Measurements from ENCODE around the gene RBMS1. TPM values are rescaled to one million over a fixed set of nuclear protein-coding genes. Genes with fewer than 3 reads are reported as not detected.
"Not testable (repeated sequence)": the region's sequence is repeated elsewhere in the genome, so short reads cannot be mapped to it uniquely, and the experiment has no call there.

RBMS1 gene
- total RNA-seq, 1 donor from 2014 or later, result 93.3 TPM

DNA sequence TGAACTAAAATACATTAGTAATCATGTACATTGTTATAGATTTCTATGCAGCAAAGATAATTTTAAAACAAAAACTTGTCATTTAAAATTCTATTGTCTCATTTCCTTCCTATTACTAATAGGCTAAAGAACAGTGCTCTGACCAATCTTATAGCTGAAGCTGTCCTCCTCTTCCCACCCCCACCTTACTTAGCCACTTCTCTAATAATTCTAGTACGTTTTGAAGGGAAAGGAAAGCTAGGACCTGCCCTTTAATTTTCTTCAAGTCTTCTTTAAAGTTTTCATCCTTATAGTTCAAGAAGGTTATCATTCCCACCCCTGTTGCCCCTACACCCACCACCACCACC lies 121.6 kb downstream of the RBMS1 start:
- TF ChIP-seq POLR2A (IDR thresholded peaks at IDR 0.05) (no peak), POLR2AphosphoS5 (IDR thresholded peaks at IDR 0.05; ENCODE audit: insufficient read depth in 1 of 2, low read depth in 1 of 2) (no peak)
- TF ChIP-seq, protein P1, sequence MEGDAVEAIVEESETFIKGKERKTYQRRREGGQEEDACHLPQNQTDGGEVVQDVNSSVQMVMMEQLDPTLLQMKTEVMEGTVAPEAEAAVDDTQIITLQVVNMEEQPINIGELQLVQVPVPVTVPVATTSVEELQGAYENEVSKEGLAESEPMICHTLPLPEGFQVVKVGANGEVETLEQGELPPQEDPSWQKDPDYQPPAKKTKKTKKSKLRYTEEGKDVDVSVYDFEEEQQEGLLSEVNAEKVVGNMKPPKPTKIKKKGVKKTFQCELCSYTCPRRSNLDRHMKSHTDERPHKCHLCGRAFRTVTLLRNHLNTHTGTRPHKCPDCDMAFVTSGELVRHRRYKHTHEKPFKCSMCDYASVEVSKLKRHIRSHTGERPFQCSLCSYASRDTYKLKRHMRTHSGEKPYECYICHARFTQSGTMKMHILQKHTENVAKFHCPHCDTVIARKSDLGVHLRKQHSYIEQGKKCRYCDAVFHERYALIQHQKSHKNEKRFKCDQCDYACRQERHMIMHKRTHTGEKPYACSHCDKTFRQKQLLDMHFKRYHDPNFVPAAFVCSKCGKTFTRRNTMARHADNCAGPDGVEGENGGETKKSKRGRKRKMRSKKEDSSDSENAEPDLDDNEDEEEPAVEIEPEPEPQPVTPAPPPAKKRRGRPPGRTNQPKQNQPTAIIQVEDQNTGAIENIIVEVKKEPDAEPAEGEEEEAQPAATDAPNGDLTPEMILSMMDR (IDR thresholded peaks at IDR 0.05), result no peak
- H3K9me3 ChIP-seq, result no peaks in the 10 kb centered on the region
- no peak for DNase-seq (ENCODE audit: extremely low spot score in 2 of 2)
- H3K4me1 ChIP-seq, result peaks cover 100% of the 10 kb centered on the region
- intact Hi-C loops (cut with DNase I), result no loop called here
- H3K36me3 ChIP-seq, result no peaks in the 10 kb centered on the region
- H3K4me3 ChIP-seq, result no peak overlapping the region
- no peaks in the 10 kb centered on the region for H3K27me3 ChIP-seq
- no peak overlapping the region for H3K27ac ChIP-seq

DNA sequence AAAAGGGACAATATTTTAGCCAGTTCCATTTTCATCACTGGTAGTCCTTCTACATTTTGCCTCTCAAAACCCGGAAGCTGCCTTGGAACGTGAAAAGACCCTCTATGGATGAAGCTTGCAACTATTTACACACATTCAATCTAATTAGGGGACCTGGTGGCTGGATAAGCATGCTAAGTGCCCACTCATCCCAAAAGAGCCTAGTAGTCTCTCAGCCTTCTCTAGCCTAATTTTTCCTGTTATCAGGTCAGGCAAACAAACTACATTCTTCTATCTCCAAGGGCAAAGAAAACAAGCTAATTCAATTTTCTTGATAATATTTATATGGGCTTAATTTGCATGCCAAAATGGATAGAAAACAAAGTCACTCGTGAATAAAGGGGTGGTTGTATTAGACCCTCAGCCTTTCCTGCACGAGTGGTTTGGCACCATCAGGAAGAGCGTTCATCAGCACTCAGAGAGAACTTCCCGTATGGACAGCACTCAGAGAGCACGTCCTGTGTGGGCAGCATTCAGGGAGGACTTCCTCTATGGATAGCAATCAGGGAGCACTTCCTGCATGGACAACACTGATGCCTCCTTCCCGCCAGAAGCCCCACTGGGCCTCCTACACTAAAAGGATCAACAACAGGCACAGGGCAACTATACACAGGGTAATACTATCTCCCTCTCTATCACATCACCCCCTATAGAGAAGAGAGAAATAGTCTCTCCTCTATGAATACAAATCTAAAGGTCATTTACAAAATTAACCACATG lies 122.2 kb downstream of the RBMS1 start:
- Histone ChIP-seq H3K27ac (no peak overlapping the region), H3K4me3 (no peak overlapping the region), H3K27me3 (no peaks in the 10 kb centered on the region), H3K9me3 (no peaks in the 10 kb centered on the region), H3K4me1 (peaks cover 100% of the 10 kb centered on the region), H3K36me3 (peaks cover 0 to 5% of the 10 kb centered on the region in 2 donors)
- TF ChIP-seq POLR2AphosphoS5 (IDR thresholded peaks at IDR 0.05; ENCODE audit: insufficient read depth in 1 of 2, low read depth in 1 of 2) (no peak), POLR2A (IDR thresholded peaks at IDR 0.05) (no peak)
- TF ChIP-seq, protein P1 (IDR thresholded peaks at IDR 0.05), result no peak
- intact Hi-C loops (cut with DNase I), result no loop called here
- no peak for DNase-seq (ENCODE audit: extremely low spot score in 2 of 2)

DNA sequence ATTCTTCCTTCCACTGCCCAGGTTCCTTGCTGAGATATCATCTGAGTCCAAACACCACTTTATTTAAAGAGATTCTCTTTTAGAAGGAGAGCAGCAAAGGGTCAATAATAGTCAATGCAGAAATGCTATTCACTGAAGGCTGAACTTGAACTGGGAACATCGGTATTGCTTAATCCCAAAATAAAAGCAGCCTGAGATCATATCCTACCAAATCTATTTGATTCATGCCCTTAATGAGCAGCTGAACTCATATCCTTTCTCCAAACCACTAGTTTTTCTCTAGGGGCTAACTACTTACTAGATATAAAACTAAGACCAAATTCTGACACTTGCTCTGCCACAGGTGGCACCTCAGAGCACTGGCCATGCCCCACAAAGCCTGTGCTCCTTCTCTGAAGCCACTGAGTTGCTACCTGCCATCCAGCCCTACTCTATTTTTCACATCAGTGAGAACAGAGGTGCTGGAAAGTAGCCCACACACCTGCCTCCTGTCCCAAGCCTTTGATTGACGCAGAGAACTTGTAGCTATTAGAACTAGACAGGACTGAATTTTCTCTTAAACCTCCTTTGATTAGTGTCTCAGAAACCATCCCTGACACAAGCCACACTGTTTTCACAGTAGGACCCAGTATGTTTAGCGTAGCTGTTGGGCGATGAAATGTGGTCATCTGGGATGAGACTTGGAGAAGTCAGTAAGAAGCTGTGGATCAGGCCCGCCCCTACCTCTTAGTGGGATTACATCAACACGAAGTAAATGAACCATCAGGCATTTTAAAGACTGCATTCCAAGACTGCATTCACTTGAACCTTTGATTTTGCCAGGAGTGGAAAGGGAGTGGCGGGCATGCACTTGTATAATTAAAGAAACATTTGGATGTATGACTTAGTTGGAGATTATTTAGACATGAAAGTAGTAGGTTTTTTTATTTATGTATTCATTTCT lies 124.3 kb downstream of the RBMS1 start:
- peaks cover 100% of the 10 kb centered on the region for H3K4me1 ChIP-seq
- no peak overlapping the region for H3K27ac ChIP-seq
- DNase-seq (ENCODE audit: extremely low spot score in 2 of 2), result no peak
- no peak overlapping the region for H3K4me3 ChIP-seq
- H3K9me3 ChIP-seq, result no peaks in the 10 kb centered on the region
- H3K36me3 ChIP-seq, result peaks cover 0 to 8% of the 10 kb centered on the region in 2 donors
- intact Hi-C loops (cut with DNase I), result no loop called here
- TF ChIP-seq POLR2A (IDR thresholded peaks at IDR 0.05) (no peak), POLR2AphosphoS5 (IDR thresholded peaks at IDR 0.05; ENCODE audit: insufficient read depth in 1 of 2, low read depth in 1 of 2) (no peak)
- no peaks in the 10 kb centered on the region for H3K27me3 ChIP-seq

DNA sequence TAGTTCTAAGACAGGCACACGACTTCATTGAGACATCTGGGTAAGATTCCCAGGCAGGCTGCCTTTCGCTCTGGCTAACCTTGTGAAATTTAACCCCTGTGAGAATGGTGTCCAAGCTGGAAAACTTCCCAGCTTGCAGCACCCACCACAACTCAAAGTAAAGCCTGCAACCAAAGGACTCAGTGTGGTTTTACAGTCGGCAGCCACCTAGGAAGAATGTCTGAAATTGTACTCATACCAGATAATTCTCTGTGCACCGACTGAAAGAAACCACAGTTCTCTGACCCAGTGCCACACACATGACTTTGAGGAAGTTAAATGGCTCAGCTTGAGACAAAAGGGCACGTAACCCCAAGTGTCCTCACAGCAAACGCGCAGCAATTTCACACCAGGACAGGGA lies 125.7 kb downstream of the RBMS1 start:
- intact Hi-C loops (cut with DNase I), result no loop called here
- Histone ChIP-seq H3K27me3 (no peaks in the 10 kb centered on the region), H3K9me3 (no peaks in the 10 kb centered on the region), H3K27ac (no peak overlapping the region), H3K4me1 (peaks cover 98% of the 10 kb centered on the region), H3K4me3 (no peak overlapping the region), H3K36me3 (peaks cover 0 to 8% of the 10 kb centered on the region in 2 donors)
- DNase-seq (ENCODE audit: extremely low spot score in 2 of 2), result no peak
- TF ChIP-seq, protein P1 (IDR thresholded peaks at IDR 0.05), result no peak
- TF ChIP-seq POLR2A (IDR thresholded peaks at IDR 0.05), result no peak
- no peak for TF ChIP-seq POLR2AphosphoS5 (IDR thresholded peaks at IDR 0.05; ENCODE audit: insufficient read depth in 1 of 2, low read depth in 1 of 2)

DNA sequence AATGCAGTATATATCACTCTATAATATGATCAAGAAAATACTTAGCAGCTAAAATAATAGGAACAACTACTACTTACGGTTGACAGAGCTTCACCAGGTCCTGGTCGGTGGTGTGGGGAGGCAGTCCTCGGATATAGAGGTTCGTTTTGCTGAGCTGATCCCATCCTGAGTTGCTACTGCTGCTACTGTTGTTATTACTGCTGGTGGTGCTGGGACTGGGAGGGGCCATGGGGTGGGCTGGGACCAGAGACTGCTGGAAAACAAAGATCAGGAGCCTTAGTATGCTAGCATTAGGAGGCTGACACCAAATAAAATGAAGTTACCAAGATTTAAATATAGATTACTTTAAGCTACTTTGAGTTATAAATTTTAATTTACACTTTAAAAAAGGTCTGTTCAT lies 126.5 kb downstream of the RBMS1 start:
- H3K4me1 ChIP-seq, result peaks cover 92% of the 10 kb centered on the region
- DNase-seq (ENCODE audit: extremely low spot score in 2 of 2); H3K4me3 ChIP-seq; H3K36me3 ChIP-seq; intact Hi-C loops (cut with DNase I); H3K9me3 ChIP-seq; H3K27ac ChIP-seq; H3K27me3 ChIP-seq: not testable (repeated sequence)

All from vagina (tissue), 2 donors.